CD4-positive, alpha-beta memory T cell (primary cell): Measurements from ENCODE around the gene CLEC5A. TPM values are rescaled to one million over a fixed set of nuclear protein-coding genes. Genes with fewer than 3 reads are reported as not detected.

Experiments
- CTCF ChIA-PET: fragments of 350-600 bp; sonication (Branson Sonifier 250); formaldehyde crosslinking; loops from one replicate; lab custom pipeline; 2021; ENCODE audit warnings: inconsistent platforms; ENCODE audit not compliant: partially characterized antibody; lab: Charles Lee
- POLR2A ChIA-PET: fragments of 350-600 bp; sonication (Branson Sonifier 250); formaldehyde crosslinking; loops from one replicate; lab custom pipeline; 2021; ENCODE audit not compliant: partially characterized antibody; lab: Charles Lee
- DNase-seq, 5 donors: peaks; one replicate each; pipeline versions ENCODE4 v3.0.0 to v3.0.0-alpha.2; 2020 to 2022; ENCODE audit warnings: mixed read lengths in 1 of 5
- H3K27ac ChIP-seq: one replicate; pipeline ENCODE4 v1.7.0; 2013; ENCODE audit warnings: low read depth, low read length
- H3K27me3 ChIP-seq: 2 replicates; pipeline ENCODE4 v1.7.0; 2013; ENCODE audit warnings: mild to moderate bottlenecking, low read length, moderate library complexity; ENCODE audit not compliant: insufficient read depth
- H3K36me3 ChIP-seq: 2 replicates; pipeline ENCODE4 v1.7.0; 2013; ENCODE audit warnings: mild to moderate bottlenecking, low read length, moderate library complexity; ENCODE audit not compliant: insufficient read depth
- H3K4me1 ChIP-seq: 2 replicates; pipeline ENCODE4 v1.7.0; 2013; ENCODE audit warnings: mild to moderate bottlenecking, low read length, moderate library complexity; ENCODE audit not compliant: insufficient read depth
- H3K4me3 ChIP-seq, 2 donors: one replicate each; pipeline ENCODE4 v1.7.0; 2013; ENCODE audit warnings: low read length in 2 of 2, mild to moderate bottlenecking in 1 of 2
- H3K9me3 ChIP-seq, 2 donors: one replicate each; pipeline ENCODE4 v1.7.0; 2013; ENCODE audit warnings: low read length in 2 of 2, control low read depth in 1 of 2; ENCODE audit not compliant: control insufficient read depth in 1 of 2
- H3K27ac Mint-ChIP-seq, 7 donors: one replicate each; pipeline ENCODE4 v1.8.0; 2020 to 2021; ENCODE audit warnings: mixed read lengths in 7 of 7, mild to moderate bottlenecking in 6 of 7, inconsistent platforms in 3 of 7, moderate library complexity in 3 of 7
- H3K27me3 Mint-ChIP-seq, 2 donors: one replicate each; pipeline ENCODE4 v1.8.0; 2020 to 2021; ENCODE audit warnings: mixed read lengths in 2 of 2
- H3K36me3 Mint-ChIP-seq, 2 donors: one replicate each; pipeline ENCODE4 v1.8.0; 2020 to 2021; ENCODE audit warnings: mixed read lengths in 2 of 2, inconsistent platforms in 1 of 2, mild to moderate bottlenecking in 1 of 2
- H3K4me1 Mint-ChIP-seq, 4 donors: one replicate each; pipeline ENCODE4 v1.8.0; 2020 to 2021; ENCODE audit warnings: mixed read lengths in 4 of 4, mild to moderate bottlenecking in 1 of 4
- H3K4me3 Mint-ChIP-seq, 8 donors: one replicate each; pipeline ENCODE4 v1.8.0; 2020 to 2021; ENCODE audit warnings: mixed read lengths in 8 of 8, mild to moderate bottlenecking in 7 of 8, moderate library complexity in 6 of 8, inconsistent platforms in 3 of 8
- H3K9me3 Mint-ChIP-seq, 8 donors: one replicate each; pipeline ENCODE4 v1.8.0; 2020 to 2021; ENCODE audit warnings: mixed read lengths in 8 of 8, mild to moderate bottlenecking in 5 of 8, inconsistent platforms in 3 of 8, moderate library complexity in 1 of 8
- intact Hi-C: fragments of 100-400 bp; cut with micrococcal nuclease; formaldehyde crosslinking; loops from one replicate; pipeline ENCODE4 v1.15.1; 2023
- polyA plus RNA-seq, 2 donors: library from polyadenylated mRNA; unstranded; fragments of 300-500 nt; fragmentation: Illumina TruSeq; gene quantifications; one replicate each; pipeline ENCODE4 v1.2.3, GENCODE V29; 2021
- total RNA-seq, 2 experiments: library from RNA; stranded (reverse); gene quantifications; one replicate each; pipeline ENCODE4 v1.2.3, GENCODE V29; 2021

Gene CLEC5A
- total and polyA plus RNA-seq, 4 experiments from 2014 or later = 0.84 to 0.94 TPM; not detected in 2

DNA sequence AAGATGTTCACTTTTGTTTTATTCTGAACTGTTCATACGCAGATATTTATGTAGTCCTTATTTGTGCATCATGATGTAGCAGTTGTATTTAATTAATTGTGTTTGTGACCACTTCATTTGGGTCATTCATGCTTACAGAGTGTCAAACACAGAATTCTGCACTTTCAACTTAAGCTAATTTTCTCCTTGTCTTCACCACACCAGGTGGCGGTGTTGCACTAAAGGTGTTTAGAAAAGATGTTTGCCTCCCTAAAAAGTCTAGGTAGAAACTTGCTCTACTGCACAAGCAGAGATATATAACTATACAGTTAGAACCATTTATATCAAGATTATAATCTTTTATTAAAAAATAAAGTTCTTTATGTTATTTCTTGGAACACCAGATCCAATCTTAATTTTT lies 28.1 kb upstream of the CLEC5A start:
- H3K4me1 Mint-ChIP-seq = peaks cover 5 to 18% (median 9%) of the 10 kb centered on the region in 4 donors
- Histone ChIP-seq H3K4me3 (no peak overlapping the region), H3K36me3 (no peaks in the 10 kb centered on the region), H3K9me3 (no peaks in the 10 kb centered on the region), H3K4me1 (peaks cover 9% of the 10 kb centered on the region), H3K27ac (no peak overlapping the region), H3K27me3 (no peaks in the 10 kb centered on the region)
- peak in 1 of 5 donors; percentile 9 for DNase-seq
- peaks cover 0 to 4% (median 0%) of the 10 kb centered on the region in 8 donors for H3K9me3 Mint-ChIP-seq
- no peaks in the 10 kb centered on the region for H3K36me3 Mint-ChIP-seq
- intact Hi-C loops = loop anchor here (2.0 to 10.0 kb wide), 3 partner anchors 212 to 1028 kb away; partner anchors contain the start of gene EPHB6
- CTCF ChIA-PET = interaction anchor here (1.5 to 5.4 kb wide), 7 partner anchors 13 to 1248 kb away, joined by 3 to 51 read pairs (median 7); partner anchors contain the start of gene TAS2R40
- H3K27me3 Mint-ChIP-seq = no peaks in the 10 kb centered on the region
- POLR2A ChIA-PET = no interaction called here
- no peak overlapping the region for H3K4me3 Mint-ChIP-seq
- H3K27ac Mint-ChIP-seq = no peak overlapping the region

DNA sequence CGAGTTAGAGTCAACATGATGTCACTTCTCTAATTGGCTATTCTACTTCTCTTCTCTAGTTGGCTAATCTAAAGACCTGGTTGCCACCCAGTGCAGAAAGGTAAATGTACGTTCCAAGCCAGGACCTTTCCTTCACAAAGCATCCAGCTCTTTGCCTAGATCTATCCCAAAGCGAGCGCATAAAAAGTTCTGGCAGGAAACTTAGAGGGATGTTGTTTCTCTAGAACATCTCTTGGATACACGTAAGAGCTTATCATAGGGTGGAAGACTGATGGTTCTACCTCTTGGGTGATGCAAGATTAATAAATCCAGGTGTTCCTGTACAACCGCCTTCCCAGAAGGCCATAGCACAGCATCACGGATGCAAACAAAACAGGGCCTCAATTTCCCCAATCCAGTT lies 26.9 kb upstream of the CLEC5A start, which contains the start of gene TAS2R38:
Gene TAS2R38 (minus strand): TSS at position 101 of the 400 bp plus-strand sequence. CDS start 84 bp downstream, at position 17.
- no peaks in the 10 kb centered on the region for H3K27me3 ChIP-seq
- Mint-ChIP-seq H3K27ac (peak within 1 kb of the TSS in 1 of 7 donors; percentile 17), H3K36me3 (no peaks in the 10 kb centered on the region), H3K4me1 (peaks cover 4 to 18% (median 5%) of the 10 kb centered on the region in 4 donors), H3K9me3 (peaks cover 0 to 4% (median 0%) of the 10 kb centered on the region in 8 donors), H3K4me3 (no peak within 1 kb of the TSS), H3K27me3 (no peaks in the 10 kb centered on the region)
- no peaks in the 10 kb centered on the region for H3K36me3 ChIP-seq
- no peak for DNase-seq
- H3K4me1 ChIP-seq = peaks cover 9% of the 10 kb centered on the region
- ChIA-PET CTCF (interaction anchor here (5.4 kb wide), 1 partner anchor 329 kb away, joined by 51 read pairs; no protein-coding TSS in a partner anchor), POLR2A (no interaction called here)
- intact Hi-C loops = loop anchor here (2.0 to 10.0 kb wide), 2 partner anchors 881 to 1029 kb away; partner anchors contain the start of gene EPHB6
- H3K27ac ChIP-seq = no peak within 1 kb of the TSS
- H3K9me3 ChIP-seq = no peaks in the 10 kb centered on the region
- H3K4me3 ChIP-seq = no peak within 1 kb of the TSS

DNA sequence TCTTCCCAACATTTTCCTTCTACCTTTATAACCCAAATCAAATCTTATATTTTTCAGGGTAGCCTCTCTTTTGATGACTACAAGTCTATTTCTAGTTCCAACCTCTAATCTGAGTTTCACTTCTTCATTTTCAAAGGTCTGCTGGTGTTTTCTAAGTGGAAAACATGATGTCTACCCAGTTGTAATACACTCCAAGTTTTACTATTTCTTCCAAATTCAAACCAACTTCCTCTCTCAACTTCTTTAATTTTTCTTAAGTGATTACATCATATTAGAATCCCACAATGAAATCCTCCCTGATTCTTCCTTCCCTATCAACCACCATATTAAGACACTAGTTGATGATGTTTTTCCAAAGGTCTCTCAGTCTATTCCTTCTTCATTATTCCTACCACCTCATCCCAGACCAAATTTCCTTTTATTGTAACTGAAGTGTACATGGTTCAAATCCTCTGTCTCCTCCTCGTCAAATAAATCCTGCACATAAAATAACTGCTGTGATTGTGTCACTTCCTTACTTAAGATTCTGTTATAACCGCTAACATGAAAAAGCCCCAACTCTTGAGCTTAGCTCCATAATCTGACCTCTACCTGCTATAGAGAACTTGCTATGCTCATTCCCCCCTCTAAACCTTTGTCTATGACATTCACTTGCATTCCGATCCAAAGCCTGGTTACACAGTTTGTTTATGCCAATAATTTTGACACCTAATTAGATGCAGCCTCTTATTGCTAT lies 14.1 kb upstream of the CLEC5A start:
- no peak for DNase-seq
- ChIA-PET POLR2A (no interaction called here), CTCF (no interaction called here)

DNA sequence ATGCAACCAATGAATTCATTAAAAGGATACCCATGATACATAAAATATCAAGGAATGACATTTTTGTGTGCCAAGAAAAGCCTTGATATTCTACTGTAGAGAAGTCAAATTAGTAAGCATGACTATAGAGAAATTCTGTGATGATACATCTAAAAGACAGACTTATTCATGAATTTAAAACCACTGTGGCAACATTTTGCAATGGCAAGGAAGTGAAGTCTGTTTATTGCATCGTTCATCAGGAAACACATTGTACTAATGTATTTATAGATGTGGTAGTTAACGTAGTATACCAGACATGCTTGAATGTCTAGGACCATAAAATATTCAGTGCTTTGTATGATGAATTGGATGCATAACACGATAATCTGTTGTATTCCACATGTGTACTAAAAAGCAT lies 9.3 kb upstream of the CLEC5A start:
- Histone ChIP-seq H3K27ac (no peak overlapping the region), H3K9me3 (no peaks in the 10 kb centered on the region), H3K4me1 (no peaks in the 10 kb centered on the region), H3K4me3 (no peak overlapping the region), H3K27me3 (no peaks in the 10 kb centered on the region), H3K36me3 (no peaks in the 10 kb centered on the region)
- Mint-ChIP-seq H3K27me3 (peaks cover 0 to 4% of the 10 kb centered on the region in 2 donors), H3K27ac (no peak overlapping the region), H3K4me3 (no peak overlapping the region), H3K9me3 (peaks cover 0 to 4% (median 0%) of the 10 kb centered on the region in 8 donors), H3K36me3 (no peaks in the 10 kb centered on the region), H3K4me1 (no peaks in the 10 kb centered on the region)
- intact Hi-C loops = no loop called here
- ChIA-PET CTCF (no interaction called here), POLR2A (no interaction called here)
- DNase-seq = no peak

More for the DNA sequence above, 14.1 kb upstream of the CLEC5A start:
- H3K4me3 ChIP-seq = no peak overlapping the region
- H3K27ac ChIP-seq = no peak overlapping the region
- peaks cover 0 to 2% of the 10 kb centered on the region in 2 donors for H3K27me3 Mint-ChIP-seq
- H3K9me3 ChIP-seq = no peaks in the 10 kb centered on the region
- no peak overlapping the region for H3K4me3 Mint-ChIP-seq
- H3K4me1 ChIP-seq = no peaks in the 10 kb centered on the region
- no peaks in the 10 kb centered on the region for H3K36me3 Mint-ChIP-seq
- no peaks in the 10 kb centered on the region for H3K4me1 Mint-ChIP-seq
- intact Hi-C loops = no loop called here
- peaks cover 0 to 9% (median 0%) of the 10 kb centered on the region in 8 donors for H3K9me3 Mint-ChIP-seq
- no peak overlapping the region for H3K27ac Mint-ChIP-seq
- no peaks in the 10 kb centered on the region for H3K36me3 ChIP-seq
- no peaks in the 10 kb centered on the region for H3K27me3 ChIP-seq

DNA sequence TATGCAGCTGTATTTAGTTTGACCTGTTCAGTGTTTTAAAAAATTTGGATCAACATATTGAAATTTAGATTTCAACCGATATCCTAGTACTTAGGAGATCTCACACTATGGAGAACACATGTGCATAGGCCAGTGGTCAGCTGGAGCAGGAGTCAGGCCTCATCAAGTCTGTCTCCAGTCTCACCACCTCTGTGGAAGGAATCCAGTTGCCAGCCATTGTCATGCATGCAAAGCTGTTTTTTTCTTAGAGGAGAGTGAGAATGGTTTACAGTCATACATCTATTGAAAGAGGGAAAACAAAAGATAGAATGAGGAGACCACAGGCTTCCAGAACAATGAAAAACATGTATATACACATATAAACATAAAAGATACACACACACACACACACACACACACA lies 7.6 kb upstream of the CLEC5A start:
- Histone ChIP-seq H3K27ac (no peak overlapping the region), H3K4me1 (no peaks in the 10 kb centered on the region), H3K4me3 (no peak overlapping the region), H3K27me3 (no peaks in the 10 kb centered on the region), H3K9me3 (no peaks in the 10 kb centered on the region), H3K36me3 (no peaks in the 10 kb centered on the region)
- Mint-ChIP-seq H3K27me3 (peaks cover 1 to 4% of the 10 kb centered on the region in 2 donors), H3K27ac (no peak overlapping the region), H3K4me1 (no peaks in the 10 kb centered on the region), H3K9me3 (peaks cover 0 to 2% (median 0%) of the 10 kb centered on the region in 8 donors), H3K36me3 (no peaks in the 10 kb centered on the region), H3K4me3 (no peak overlapping the region)
- intact Hi-C loops = no loop called here
- no peak for DNase-seq
- ChIA-PET CTCF (interaction anchor here (1.2 kb wide), 1 partner anchor 22 kb away, joined by 4 read pairs; no protein-coding TSS in a partner anchor), POLR2A (no interaction called here)

DNA sequence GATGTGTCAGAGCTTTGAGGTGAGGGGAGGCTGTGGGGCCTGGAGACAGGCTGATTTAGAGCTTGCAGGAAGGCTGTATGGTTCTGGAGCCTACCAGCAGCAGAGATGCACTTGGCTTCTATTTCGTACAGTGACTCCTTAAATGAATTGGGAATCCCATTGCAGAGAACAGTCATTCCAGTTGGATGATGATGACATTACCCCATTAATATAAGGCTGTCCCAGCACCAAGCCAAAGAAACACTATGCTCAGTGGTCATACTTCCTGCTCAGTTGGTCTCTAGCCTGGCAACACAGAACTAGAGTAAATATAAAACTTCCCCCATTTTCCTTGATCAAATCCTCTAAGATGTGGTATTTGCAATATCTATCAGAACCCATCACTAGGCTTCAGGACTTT lies 5.7 kb upstream of the CLEC5A start:
- Mint-ChIP-seq H3K36me3 (no peaks in the 10 kb centered on the region), H3K4me1 (no peaks in the 10 kb centered on the region), H3K27me3 (peaks cover 1 to 4% of the 10 kb centered on the region in 2 donors), H3K9me3 (peaks cover 0 to 2% (median 0%) of the 10 kb centered on the region in 8 donors), H3K4me3 (no peak overlapping the region), H3K27ac (no peak overlapping the region)
- intact Hi-C loops = no loop called here
- H3K36me3 ChIP-seq = no peaks in the 10 kb centered on the region
- no peaks in the 10 kb centered on the region for H3K27me3 ChIP-seq
- no peak for DNase-seq
- no peak overlapping the region for H3K4me3 ChIP-seq
- no peaks in the 10 kb centered on the region for H3K9me3 ChIP-seq
- no peaks in the 10 kb centered on the region for H3K4me1 ChIP-seq
- POLR2A ChIA-PET = no interaction called here
- CTCF ChIA-PET = no interaction called here
- H3K27ac ChIP-seq = no peak overlapping the region

DNA sequence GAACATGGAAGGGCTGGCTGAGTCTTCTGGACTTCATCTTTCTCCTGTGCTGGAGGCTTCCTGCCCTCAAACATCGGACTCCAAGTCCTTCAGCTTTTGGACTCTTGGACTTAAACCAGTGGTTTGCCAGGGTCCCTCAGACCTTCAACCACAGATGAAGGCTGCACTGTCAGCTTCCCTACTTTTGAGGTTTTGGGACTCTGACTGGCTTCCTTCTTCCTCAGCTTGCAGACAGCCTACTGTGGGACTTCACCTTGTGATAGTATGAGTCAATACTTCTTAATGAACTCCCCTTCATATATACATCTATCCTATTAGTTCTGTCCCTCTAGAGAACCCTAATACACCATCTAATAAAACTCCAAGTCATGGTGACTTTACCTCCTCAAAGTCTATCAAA lies 4.0 kb upstream of the CLEC5A start:
- DNase-seq = no peak
- H3K27me3 ChIP-seq = no peaks in the 10 kb centered on the region
- Mint-ChIP-seq H3K4me1 (no peaks in the 10 kb centered on the region), H3K27ac (no peak overlapping the region), H3K36me3 (no peaks in the 10 kb centered on the region), H3K27me3 (peaks cover 1 to 4% of the 10 kb centered on the region in 2 donors), H3K9me3 (peaks cover 0 to 4% (median 0%) of the 10 kb centered on the region in 8 donors), H3K4me3 (no peak overlapping the region)
- no peak overlapping the region for H3K27ac ChIP-seq
- no peaks in the 10 kb centered on the region for H3K36me3 ChIP-seq
- intact Hi-C loops = no loop called here
- H3K9me3 ChIP-seq = no peaks in the 10 kb centered on the region
- CTCF ChIA-PET = no interaction called here
- H3K4me3 ChIP-seq = no peak overlapping the region
- POLR2A ChIA-PET = no interaction called here
- H3K4me1 ChIP-seq = no peaks in the 10 kb centered on the region
